ENCODE data around the gene APC2. TPM values are rescaled to one million over a fixed set of nuclear protein-coding genes. Genes with fewer than 3 reads are reported as not detected.

APC2 gene
- total and polyA plus RNA-seq, 7 donors, result under 0.01 to 2.0 (median 1.1) TPM; not detected in 2

DNA sequence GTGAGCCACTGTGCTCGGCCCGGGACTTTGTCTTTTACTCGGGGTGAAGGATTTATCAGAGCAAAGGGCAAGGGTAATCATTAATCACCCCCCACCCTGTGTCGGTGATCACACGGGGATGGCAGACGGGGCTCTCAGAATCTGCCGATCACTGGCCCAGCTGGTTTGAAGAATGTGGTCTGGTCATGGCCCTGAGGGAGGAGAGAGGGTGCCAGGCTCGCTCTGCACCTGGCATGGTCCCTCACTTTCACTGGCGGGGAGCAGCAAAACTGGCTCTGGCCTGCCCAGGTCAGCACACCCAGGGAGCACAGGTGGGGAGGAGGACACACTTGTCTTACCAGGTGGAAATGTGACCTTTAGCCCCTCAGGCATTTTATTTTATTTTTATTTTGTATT, 51.3 kb downstream of the APC2 start:
- Histone ChIP-seq H3K4me3 (no peak overlapping the region), H3K27me3 (peaks cover 8 to 56% (median 52%) of the 10 kb centered on the region in 3 donors), H3K36me3 (no peaks in the 10 kb centered on the region), H3K4me1 (peaks cover 0 to 12% (median 10%) of the 10 kb centered on the region in 4 donors), H3K27ac (no peak overlapping the region), H3K9me3 (no peaks in the 10 kb centered on the region)
- DNase-seq, result no peak
- intact Hi-C loops (cut with DNase I), result no loop called here
- no peak for TF ChIP-seq EP300 (IDR thresholded peaks at IDR 0.05)
- TF ChIP-seq, protein P1, sequence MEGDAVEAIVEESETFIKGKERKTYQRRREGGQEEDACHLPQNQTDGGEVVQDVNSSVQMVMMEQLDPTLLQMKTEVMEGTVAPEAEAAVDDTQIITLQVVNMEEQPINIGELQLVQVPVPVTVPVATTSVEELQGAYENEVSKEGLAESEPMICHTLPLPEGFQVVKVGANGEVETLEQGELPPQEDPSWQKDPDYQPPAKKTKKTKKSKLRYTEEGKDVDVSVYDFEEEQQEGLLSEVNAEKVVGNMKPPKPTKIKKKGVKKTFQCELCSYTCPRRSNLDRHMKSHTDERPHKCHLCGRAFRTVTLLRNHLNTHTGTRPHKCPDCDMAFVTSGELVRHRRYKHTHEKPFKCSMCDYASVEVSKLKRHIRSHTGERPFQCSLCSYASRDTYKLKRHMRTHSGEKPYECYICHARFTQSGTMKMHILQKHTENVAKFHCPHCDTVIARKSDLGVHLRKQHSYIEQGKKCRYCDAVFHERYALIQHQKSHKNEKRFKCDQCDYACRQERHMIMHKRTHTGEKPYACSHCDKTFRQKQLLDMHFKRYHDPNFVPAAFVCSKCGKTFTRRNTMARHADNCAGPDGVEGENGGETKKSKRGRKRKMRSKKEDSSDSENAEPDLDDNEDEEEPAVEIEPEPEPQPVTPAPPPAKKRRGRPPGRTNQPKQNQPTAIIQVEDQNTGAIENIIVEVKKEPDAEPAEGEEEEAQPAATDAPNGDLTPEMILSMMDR (IDR thresholded peaks at IDR 0.05), result no peak
- no peak for TF ChIP-seq POLR2A (IDR thresholded peaks at IDR 0.05)
- TF ChIP-seq POLR2AphosphoS5 (IDR thresholded peaks at IDR 0.05), result no peak
- 20 to 55% methylated on average over 9 of the region's 9 CpGs for WGBS, 2 donors

DNA sequence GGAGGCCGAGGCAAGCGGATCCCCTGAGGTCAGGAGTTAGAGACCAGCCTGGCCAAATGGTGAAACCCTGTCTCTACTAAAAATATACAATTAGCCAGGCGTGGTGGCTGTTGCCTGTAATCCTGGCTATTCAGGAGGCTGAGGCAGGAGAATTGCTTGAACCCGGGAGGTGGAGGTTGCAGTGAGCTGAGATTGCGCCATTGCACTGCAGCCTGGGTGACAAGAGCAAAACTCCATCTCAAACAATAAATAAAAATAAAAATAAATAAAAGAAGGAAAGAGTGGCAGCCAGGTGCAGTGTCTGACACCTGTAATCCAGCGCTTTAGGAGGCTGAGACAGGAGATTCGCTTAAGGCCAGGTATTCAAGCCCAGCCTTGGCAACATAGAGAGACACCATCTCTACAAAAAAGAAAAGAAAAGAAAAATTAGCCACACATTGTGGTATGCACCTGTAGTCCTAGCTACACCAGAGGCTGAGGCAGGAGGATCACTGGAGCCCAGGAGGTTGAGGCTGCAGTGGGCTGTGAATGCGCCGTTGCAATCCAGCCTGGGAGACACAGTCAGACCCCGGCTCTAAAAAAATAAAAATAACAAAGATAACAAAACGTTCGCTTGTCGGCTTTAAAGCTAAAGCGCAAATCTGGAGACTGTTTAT, 52.6 kb downstream of the APC2 start:
- WGBS, 2 donors, result 42 to 62% methylated on average over 14 of the region's 14 CpGs
- TF ChIP-seq EP300 (IDR thresholded peaks at IDR 0.05) (no peak), POLR2AphosphoS5 (IDR thresholded peaks at IDR 0.05) (no peak), POLR2A (IDR thresholded peaks at IDR 0.05) (no peak)
- TF ChIP-seq, protein P1 (IDR thresholded peaks at IDR 0.05), result no peak
- Histone ChIP-seq H3K4me3 (no peak overlapping the region), H3K4me1 (peaks cover 0 to 17% (median 15%) of the 10 kb centered on the region in 4 donors), H3K27ac (no peak overlapping the region), H3K36me3 (no peaks in the 10 kb centered on the region), H3K27me3 (peaks cover 8 to 42% (median 39%) of the 10 kb centered on the region in 3 donors), H3K9me3 (no peaks in the 10 kb centered on the region)
- intact Hi-C loops (cut with DNase I), result no loop called here
- DNase-seq, result no peak

DNA sequence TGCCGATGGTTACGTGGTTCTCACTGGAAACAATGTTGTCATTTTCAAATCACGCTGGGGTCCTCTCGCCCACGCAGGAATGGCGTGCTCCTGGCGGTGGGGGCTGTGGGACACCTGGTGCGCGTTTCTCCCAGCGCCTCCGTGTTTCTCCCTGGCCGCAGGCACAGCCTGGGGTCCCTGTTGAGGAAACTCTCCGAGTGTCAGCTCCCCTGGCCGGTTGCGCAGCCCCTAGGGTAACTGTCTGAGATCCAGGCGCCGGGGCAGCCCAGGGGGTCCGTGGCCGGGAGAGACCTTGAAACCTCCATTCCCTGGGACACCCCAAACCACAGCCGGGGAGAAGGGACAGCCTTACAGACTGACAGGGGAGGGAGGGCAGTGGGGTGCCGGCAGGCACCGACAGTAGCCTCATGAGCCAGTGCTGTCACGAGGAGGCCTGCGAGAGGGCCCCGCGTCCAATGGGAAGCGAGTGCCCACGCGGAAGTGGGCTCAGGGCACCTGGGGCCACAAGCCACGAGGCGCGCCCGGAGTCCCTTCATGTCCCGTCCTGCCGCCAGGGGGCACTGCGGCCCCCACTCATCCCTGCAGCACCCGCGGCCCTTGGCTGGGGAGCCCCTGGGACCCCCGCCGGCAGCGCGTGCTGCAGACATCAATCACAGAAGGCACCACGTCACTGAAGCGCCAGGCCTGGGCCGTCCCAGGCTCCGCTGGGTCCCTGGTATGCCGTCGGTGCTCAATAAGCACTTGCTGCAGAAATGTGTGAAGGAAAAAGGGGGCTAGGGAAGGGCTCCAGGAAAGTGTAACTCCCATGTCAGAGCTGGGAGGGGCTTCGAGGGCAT, 53.4 kb downstream of the APC2 start:
- Histone ChIP-seq H3K27ac (no peak overlapping the region), H3K27me3 (peaks cover 8 to 35% (median 32%) of the 10 kb centered on the region in 3 donors), H3K9me3 (peaks cover 0 to under 1% (median 0%) of the 10 kb centered on the region in 4 donors), H3K4me3 (peak overlapping the region in 1 of 4 donors; percentile 18), H3K4me1 (peaks cover 0 to 24% (median 17%) of the 10 kb centered on the region in 4 donors), H3K36me3 (no peaks in the 10 kb centered on the region)
- intact Hi-C loops (cut with DNase I), result no loop called here
- TF ChIP-seq EP300 (IDR thresholded peaks at IDR 0.05) (no peak), POLR2A (IDR thresholded peaks at IDR 0.05) (no peak), POLR2AphosphoS5 (IDR thresholded peaks at IDR 0.05) (no peak)
- TF ChIP-seq, protein P1 (IDR thresholded peaks at IDR 0.05), result peak; percentile 7 to 72 (median 53)
- DNase-seq, result peak; percentile 69
- 4 to 9% methylated on average over 49 of the region's 49 CpGs for WGBS, 2 donors

DNA sequence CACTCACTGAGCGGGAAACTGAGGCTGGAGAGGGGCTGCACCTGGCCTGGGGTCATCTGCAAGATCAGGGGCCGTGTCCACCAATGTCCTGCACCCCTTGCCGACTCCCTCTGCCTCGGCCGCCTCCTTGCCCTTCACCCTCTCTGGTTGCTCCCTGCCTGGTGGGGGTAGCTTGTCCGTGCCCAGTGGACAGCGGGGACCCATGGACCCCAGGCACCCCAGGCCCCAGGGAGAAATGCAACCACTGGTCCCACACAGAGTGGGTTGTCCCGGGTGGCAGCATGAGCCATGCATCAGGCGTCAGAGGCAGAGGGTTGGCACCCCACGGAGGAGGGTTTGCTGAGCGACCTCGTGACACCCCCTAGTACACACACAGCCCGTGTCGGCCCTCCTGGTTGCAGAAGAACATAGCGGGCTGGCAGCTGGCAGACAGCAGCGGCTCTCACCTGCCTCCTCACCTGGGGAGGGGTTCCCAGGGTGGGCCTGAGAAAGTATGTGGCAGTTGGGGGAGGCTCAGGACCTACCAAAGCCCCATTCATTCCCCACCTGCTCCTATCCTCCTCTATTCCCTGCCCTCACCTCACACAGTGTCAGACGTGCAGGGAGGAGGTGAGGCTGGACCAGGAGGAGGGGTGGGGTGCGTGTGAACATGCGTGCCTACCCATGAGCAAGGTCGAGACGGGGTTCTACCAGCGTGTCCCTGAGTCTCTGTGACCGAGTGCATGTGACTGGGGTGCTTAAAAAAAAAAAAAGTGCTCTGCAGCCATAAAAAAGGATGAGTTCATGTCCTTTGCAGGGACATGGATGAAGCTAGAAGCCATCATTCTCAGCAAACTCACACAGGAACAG, 54.2 kb downstream of the APC2 start:
- Histone ChIP-seq H3K4me3 (no peak overlapping the region), H3K27me3 (peaks cover 8 to 35% (median 32%) of the 10 kb centered on the region in 3 donors), H3K36me3 (no peaks in the 10 kb centered on the region), H3K4me1 (peaks cover 0 to 27% (median 20%) of the 10 kb centered on the region in 4 donors), H3K27ac (no peak overlapping the region), H3K9me3 (peaks cover 0 to 4% (median 0%) of the 10 kb centered on the region in 4 donors)
- no peak for DNase-seq
- intact Hi-C loops (cut with DNase I), result no loop called here
- WGBS, 2 donors, result 31 to 55% methylated on average over 23 of the region's 23 CpGs
- TF ChIP-seq, protein P1 (IDR thresholded peaks at IDR 0.05), result no peak

All from sigmoid colon (tissue), 7 donors.